CD8-positive, alpha-beta memory T cell (primary cell): ENCODE results near the gene TMEM220. TPM values are rescaled to one million over a fixed set of nuclear protein-coding genes. Genes with fewer than 3 reads are reported as not detected.
A peak's percentile ranks its signal among the peaks of the same experiment; 100 is the strongest.
"Not testable (repeated sequence)": the region's sequence is repeated elsewhere in the genome, so short reads cannot be mapped to it uniquely, and the experiment has no call there.

Experiments
- CTCF ChIA-PET: fragments of 350-600 bp; sonication (Branson Sonifier 250); formaldehyde crosslinking; loops from one replicate; lab custom pipeline; 2021; ENCODE audit warnings: antibody characterized with exemption; lab: Charles Lee
- POLR2A ChIA-PET: fragments of 350-600 bp; sonication (Branson Sonifier 250); formaldehyde crosslinking; loops from one replicate; lab custom pipeline; 2021; ENCODE audit warnings: antibody characterized with exemption; lab: Charles Lee
- DNase-seq, 5 donors: peaks; one replicate each; pipeline versions ENCODE4 v3.0.0 to v3.0.0-alpha.2; 2020 to 2022; ENCODE audit warnings: mixed read lengths in 1 of 5
- H3K27ac ChIP-seq: one replicate; pipeline ENCODE4 v1.7.0; 2013; ENCODE audit warnings: low read depth, mild to moderate bottlenecking, low read length, moderate library complexity
- H3K27me3 ChIP-seq: 2 replicates; pipeline ENCODE4 v1.7.0; 2013; ENCODE audit warnings: low read length, mild to moderate bottlenecking; ENCODE audit not compliant: insufficient read depth, poor library complexity, severe bottlenecking
- H3K36me3 ChIP-seq: 2 replicates; pipeline ENCODE4 v1.7.0; 2013; ENCODE audit warnings: mild to moderate bottlenecking, low read length, moderate library complexity; ENCODE audit not compliant: insufficient read depth
- H3K4me1 ChIP-seq: 2 replicates; pipeline ENCODE4 v1.7.0; 2013; ENCODE audit warnings: mild to moderate bottlenecking, low read length, moderate library complexity; ENCODE audit not compliant: insufficient read depth
- H3K4me3 ChIP-seq: 2 replicates; pipeline ENCODE4 v1.7.0; 2013; ENCODE audit warnings: mild to moderate bottlenecking, low read length
- H3K9me3 ChIP-seq: 2 replicates; pipeline ENCODE4 v1.7.0; 2013; ENCODE audit warnings: mild to moderate bottlenecking, low read length
- H3K27ac Mint-ChIP-seq, 8 donors: one replicate each; pipeline ENCODE4 v1.8.0; 2020 to 2021; ENCODE audit warnings: mixed read lengths in 8 of 8, mild to moderate bottlenecking in 6 of 8, inconsistent platforms in 3 of 8, moderate library complexity in 3 of 8
- H3K27me3 Mint-ChIP-seq, 2 donors: one replicate each; pipeline ENCODE4 v1.8.0; 2020 to 2021; ENCODE audit warnings: mixed read lengths in 2 of 2, mild to moderate bottlenecking in 1 of 2, moderate library complexity in 1 of 2
- H3K36me3 Mint-ChIP-seq, 3 donors: one replicate each; pipeline ENCODE4 v1.8.0; 2020 to 2021; ENCODE audit warnings: mixed read lengths in 3 of 3, inconsistent platforms in 1 of 3, mild to moderate bottlenecking in 1 of 3
- H3K4me1 Mint-ChIP-seq, 3 donors: one replicate each; pipeline ENCODE4 v1.8.0; 2020 to 2021; ENCODE audit warnings: mixed read lengths in 3 of 3, inconsistent platforms in 1 of 3, mild to moderate bottlenecking in 1 of 3
- H3K4me3 Mint-ChIP-seq, 7 donors: one replicate each; pipeline ENCODE4 v1.8.0; 2020 to 2021; ENCODE audit warnings: mixed read lengths in 7 of 7, mild to moderate bottlenecking in 6 of 7, moderate library complexity in 4 of 7, inconsistent platforms in 2 of 7
- H3K9me3 Mint-ChIP-seq, 5 donors: one replicate each; pipeline ENCODE4 v1.8.0; 2020 to 2022; ENCODE audit warnings: mixed read lengths in 5 of 5, mild to moderate bottlenecking in 3 of 5, moderate library complexity in 2 of 5, inconsistent platforms in 1 of 5
- polyA plus RNA-seq: library from polyadenylated mRNA; unstranded; fragments of 300-500 nt; fragmentation: Illumina TruSeq; gene quantifications from one replicate; pipeline ENCODE4 v1.2.3, GENCODE V29; 2021
- total RNA-seq, 2 experiments: library from RNA; stranded (reverse); gene quantifications; one replicate each; pipeline ENCODE4 v1.2.3, GENCODE V29; 2021

Gene TMEM220
- total and polyA plus RNA-seq, 3 experiments from 2014 or later = 0.55 to 1.4 (median 1.1) TPM

DNA sequence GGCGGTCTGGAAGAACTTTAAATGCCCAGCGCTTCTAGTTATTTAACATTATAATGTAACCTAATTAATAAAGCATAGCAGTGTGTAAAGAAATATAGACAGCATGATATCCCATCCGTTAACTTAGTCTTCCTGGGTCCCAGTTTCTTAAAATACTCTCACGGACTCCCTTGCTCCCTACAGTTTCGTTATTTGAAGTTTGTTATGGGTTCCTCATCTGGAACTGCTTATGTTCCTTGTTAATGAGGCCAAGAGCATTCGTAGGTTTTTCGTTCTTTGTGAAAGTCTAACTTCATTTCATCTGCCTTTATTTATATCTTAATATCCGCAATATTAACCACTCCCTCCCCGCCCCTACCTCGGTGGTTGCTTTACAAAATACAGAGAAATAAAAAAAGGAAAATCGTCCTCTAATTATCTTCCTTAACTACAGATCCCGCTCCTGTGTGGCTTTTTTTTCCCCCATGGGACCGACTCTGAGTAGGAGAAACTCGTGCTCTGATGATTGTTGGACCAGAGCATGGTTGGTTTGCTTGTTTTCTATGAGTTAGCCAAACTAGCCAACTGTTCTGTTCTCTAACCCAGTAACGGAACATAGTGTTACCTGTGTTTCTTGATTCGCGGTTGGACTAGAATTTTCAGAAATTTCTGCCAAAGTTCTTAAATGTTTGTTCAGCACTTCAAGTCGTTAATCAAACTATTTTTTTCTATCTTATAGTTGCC, 31.6 kb downstream of the TMEM220 start:
- Histone ChIP-seq H3K9me3 (no peaks in the 10 kb centered on the region), H3K27ac (peak overlapping the region; percentile 86), H3K36me3 (no peaks in the 10 kb centered on the region), H3K4me1 (peaks cover 51% of the 10 kb centered on the region), H3K4me3 (peak overlapping the region; percentile 75), H3K27me3 (no peaks in the 10 kb centered on the region)
- Mint-ChIP-seq H3K9me3 (no peaks in the 10 kb centered on the region), H3K27ac (peak overlapping the region; percentile 95 to 98 (median 96)), H3K4me3 (peak overlapping the region; percentile 85 to 99 (median 96)), H3K36me3 (peaks cover 0 to 45% (median 11%) of the 10 kb centered on the region in 3 donors), H3K4me1 (peaks cover 61 to 78% (median 78%) of the 10 kb centered on the region in 3 donors), H3K27me3 (no peaks in the 10 kb centered on the region)
- ChIA-PET POLR2A (no interaction called here), CTCF (no interaction called here)
- DNase-seq = peak in 1 of 5 donors; percentile 11

DNA sequence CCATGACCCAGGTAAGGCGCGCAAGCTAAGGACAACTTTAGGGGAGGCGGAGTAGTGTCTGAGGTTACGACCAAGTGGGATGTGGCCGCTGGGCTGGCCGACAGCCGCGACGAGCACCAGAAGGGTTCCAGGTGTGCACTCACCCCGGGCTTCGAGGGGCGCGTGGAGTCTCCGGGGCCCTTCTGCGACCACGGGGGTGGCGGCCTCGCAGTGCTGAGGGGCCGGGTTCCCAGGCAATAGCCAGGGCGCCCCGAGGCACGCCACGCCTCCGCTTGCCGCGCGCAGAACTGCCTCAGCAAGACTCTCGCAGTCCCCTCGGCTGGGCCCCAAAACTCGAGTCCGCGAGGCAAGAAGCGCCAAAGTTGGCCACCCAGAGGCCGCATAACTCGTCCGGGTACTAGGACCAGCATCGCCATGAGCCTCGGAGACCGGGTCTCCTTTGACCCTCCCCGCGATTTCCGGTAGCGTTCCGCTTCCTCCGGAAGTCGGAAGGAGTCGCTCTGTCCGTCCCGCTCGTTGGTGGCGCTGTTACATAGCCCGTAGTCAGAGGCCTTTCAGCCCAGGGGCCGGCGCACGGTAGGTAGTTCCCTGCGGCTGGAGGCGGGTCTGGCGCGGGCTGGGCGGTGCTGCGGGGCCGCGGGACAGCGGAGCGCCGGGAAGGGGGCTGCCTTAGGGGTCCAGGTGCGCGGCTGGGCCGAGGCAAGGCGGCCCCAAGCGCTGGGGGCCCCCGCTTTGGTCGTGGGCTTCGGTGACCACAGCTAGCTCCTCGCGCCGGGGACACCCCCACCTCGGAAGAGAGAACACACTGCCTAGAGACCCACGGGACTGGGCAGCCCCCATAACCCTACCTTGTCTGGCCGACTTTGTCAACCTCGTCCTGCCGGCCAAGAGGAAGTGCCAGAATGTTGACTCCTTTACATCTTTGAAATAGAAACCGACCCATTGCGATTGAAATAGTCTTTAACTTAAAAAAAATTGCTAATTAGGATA, 32.4 kb downstream of the TMEM220 start, which contains the start of the genes ADPRM and SCO1:
ADPRM (plus strand) TSS at position 503 of the 990 bp plus-strand sequence. CDS start 7,333 bp downstream, outside the sequence.
SCO1 (minus strand) TSS at position 442 of the 990 bp plus-strand sequence; CDS start at position 416, 26 bp downstream.
- Mint-ChIP-seq H3K27me3 (no peaks in the 10 kb centered on the region), H3K9me3 (no peaks in the 10 kb centered on the region), H3K4me3 (peak within 1 kb of the TSS; percentile 85 to 99 (median 96)), H3K4me1 (peaks cover 62 to 78% (median 77%) of the 10 kb centered on the region in 3 donors), H3K36me3 (peaks cover 0 to 52% (median 14%) of the 10 kb centered on the region in 3 donors), H3K27ac (peak within 1 kb of the TSS; percentile 95 to 98 (median 96))
- ChIA-PET CTCF (interaction anchor here (1.6 kb wide), 1 partner anchor 50 kb away, joined by 5 read pairs; no protein-coding TSS in a partner anchor), POLR2A (interaction anchor here (0.5 kb wide), 1 partner anchor 33 kb away, joined by 3 read pairs; no protein-coding TSS in a partner anchor)
- Histone ChIP-seq H3K27ac (peak within 1 kb of the TSS; percentile 86), H3K9me3 (no peaks in the 10 kb centered on the region), H3K4me1 (peaks cover 42% of the 10 kb centered on the region), H3K27me3 (no peaks in the 10 kb centered on the region), H3K36me3 (peaks cover 4% of the 10 kb centered on the region), H3K4me3 (peak within 1 kb of the TSS; percentile 75)
- DNase-seq = peak; percentile 83 to 93 (median 85)

DNA sequence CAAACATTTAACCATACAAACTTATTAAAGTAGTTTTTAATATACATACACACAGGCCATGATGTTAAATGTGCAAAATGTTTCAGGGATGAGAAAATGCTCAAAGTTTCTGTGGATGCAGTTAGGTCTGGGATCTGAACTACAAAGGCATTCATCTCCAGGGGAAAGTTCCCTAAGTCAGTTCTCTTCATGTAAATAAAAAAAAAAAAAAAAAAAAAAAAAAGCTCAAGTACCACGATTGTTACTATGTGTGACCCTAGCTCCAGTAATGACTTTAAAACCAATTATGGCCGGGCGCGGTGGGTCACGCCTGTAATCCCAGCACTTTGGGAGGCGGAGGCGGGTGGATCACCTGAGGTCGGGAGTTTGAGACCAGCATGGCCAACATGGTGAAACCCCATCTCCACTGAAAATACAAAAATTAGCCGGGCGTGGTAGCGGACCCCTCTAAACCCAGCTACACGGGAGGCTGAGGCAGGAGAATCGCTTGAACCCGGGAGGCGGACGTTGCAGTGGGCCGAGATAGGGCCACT, 33.9 kb downstream of the TMEM220 start:
- DNase-seq, H3K4me3 ChIP-seq, H3K9me3 Mint-ChIP-seq, H3K27me3 ChIP-seq, H3K27me3 Mint-ChIP-seq, H3K9me3 ChIP-seq, H3K27ac ChIP-seq: not testable (repeated sequence)
- H3K4me1 Mint-ChIP-seq = peaks cover 53 to 72% (median 71%) of the 10 kb centered on the region in 3 donors
- peaks cover 14% of the 10 kb centered on the region for H3K36me3 ChIP-seq
- peak overlapping the region; percentile 85 to 99 (median 96) for H3K4me3 Mint-ChIP-seq
- H3K36me3 Mint-ChIP-seq = peaks cover 0 to 58% (median 16%) of the 10 kb centered on the region in 3 donors
- peak overlapping the region in 6 of 8 donors; percentile 35 to 98 (median 90) for H3K27ac Mint-ChIP-seq
- H3K4me1 ChIP-seq = peaks cover 32% of the 10 kb centered on the region
- ChIA-PET CTCF (interaction anchor here (0.9 to 1.6 kb wide), 2 partner anchors 49 to 79 kb away, joined by 3 to 5 read pairs; no protein-coding TSS in a partner anchor), POLR2A (interaction anchor here (0.5 kb wide), 1 partner anchor 131 kb away, joined by 5 read pairs; no protein-coding TSS in a partner anchor)

DNA sequence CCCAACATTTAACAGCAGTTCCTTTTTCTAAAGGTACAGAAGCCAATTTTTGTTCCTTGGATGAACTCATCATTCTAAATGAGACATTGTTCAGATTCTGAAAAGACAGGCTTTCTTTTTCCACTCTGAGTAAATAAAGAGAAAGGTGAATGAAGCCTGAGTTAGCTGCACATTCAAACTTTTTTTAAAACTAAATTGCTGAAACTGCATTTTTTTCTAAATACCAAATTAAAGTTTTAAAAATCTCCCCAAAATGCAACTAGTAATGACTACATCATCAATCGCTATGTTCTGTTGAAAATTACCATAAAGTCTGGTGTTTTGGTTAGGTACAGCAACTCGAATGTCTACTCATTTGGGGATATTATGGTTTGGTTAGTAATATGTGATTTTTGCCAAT, 42.3 kb downstream of the TMEM220 start:
- no peak overlapping the region for H3K27ac Mint-ChIP-seq
- no peak overlapping the region for H3K4me3 ChIP-seq
- no peak for DNase-seq
- H3K9me3 Mint-ChIP-seq = no peaks in the 10 kb centered on the region
- peaks cover 50% of the 10 kb centered on the region for H3K36me3 ChIP-seq
- CTCF ChIA-PET = no interaction called here
- H3K27ac ChIP-seq = no peak overlapping the region
- H3K9me3 ChIP-seq = no peaks in the 10 kb centered on the region
- no peaks in the 10 kb centered on the region for H3K27me3 Mint-ChIP-seq
- POLR2A ChIA-PET = no interaction called here
- no peaks in the 10 kb centered on the region for H3K4me1 ChIP-seq
- peaks cover 11 to 82% (median 25%) of the 10 kb centered on the region in 3 donors for H3K36me3 Mint-ChIP-seq
- peaks cover 21 to 31% (median 28%) of the 10 kb centered on the region in 3 donors for H3K4me1 Mint-ChIP-seq
- H3K4me3 Mint-ChIP-seq = no peak overlapping the region
- H3K27me3 ChIP-seq = no peaks in the 10 kb centered on the region

DNA sequence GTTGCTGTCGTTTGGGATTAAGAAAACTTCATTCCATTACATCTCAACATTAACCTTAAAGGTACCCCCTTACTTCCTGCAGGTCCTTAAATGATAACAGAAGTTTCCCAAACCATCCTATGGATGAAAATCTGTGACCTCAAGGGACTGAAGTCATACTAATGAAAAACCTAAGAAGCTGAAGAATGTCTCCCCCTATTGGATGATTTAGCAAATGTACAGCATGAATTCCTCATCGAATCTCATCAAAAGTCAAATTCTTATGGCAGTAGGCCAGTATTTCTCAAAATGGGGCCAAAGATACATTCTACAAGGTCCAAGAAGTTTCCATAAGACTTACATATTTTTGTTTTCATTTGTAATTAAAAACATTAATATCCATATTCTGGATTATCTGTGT, 46.0 kb downstream of the TMEM220 start:
- H3K27ac Mint-ChIP-seq = peak overlapping the region in 1 of 8 donors; percentile 74
- Histone ChIP-seq H3K36me3 (peaks cover 59% of the 10 kb centered on the region), H3K4me3 (no peak overlapping the region), H3K4me1 (no peaks in the 10 kb centered on the region), H3K9me3 (no peaks in the 10 kb centered on the region), H3K27me3 (no peaks in the 10 kb centered on the region), H3K27ac (no peak overlapping the region)
- ChIA-PET CTCF (interaction anchor here (0.7 kb wide), 1 partner anchor 30 kb away, joined by 3 read pairs; no protein-coding TSS in a partner anchor), POLR2A (no interaction called here)
- H3K36me3 Mint-ChIP-seq = peaks cover 9 to 82% (median 20%) of the 10 kb centered on the region in 3 donors
- H3K9me3 Mint-ChIP-seq = no peaks in the 10 kb centered on the region
- peak in 1 of 5 donors; percentile 7 for DNase-seq
- H3K4me3 Mint-ChIP-seq = no peak overlapping the region
- peaks cover 0 to 8% (median 7%) of the 10 kb centered on the region in 3 donors for H3K4me1 Mint-ChIP-seq
- H3K27me3 Mint-ChIP-seq = no peaks in the 10 kb centered on the region

DNA sequence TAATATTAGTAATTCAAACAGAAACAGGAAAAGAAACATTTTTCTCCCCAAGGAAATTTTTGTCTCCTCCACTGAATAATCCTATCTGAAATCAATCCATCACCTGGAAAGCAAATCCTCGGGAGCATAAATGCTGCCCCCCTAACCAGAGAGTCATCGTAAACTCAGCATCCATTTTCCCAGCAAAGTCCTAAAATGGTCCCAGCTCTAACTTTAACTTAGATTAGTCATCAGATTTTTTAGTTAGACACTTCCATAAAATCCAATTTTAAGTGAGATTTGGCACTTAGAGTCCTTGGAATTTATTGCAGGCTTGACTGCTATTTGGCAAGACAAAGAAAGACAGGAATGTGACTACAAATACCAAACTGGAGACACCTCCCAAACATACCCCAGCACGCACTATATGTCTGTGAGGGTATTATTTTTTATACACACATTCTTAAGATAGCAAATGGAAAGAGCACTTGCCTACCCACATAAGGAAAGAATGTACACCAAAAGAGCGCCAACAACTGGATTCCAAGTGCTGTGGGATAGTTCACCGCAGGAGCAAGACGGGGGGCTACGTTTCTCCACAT, 47.9 kb downstream of the TMEM220 start:
- Histone ChIP-seq H3K9me3 (no peaks in the 10 kb centered on the region), H3K4me3 (no peak overlapping the region), H3K36me3 (peaks cover 51% of the 10 kb centered on the region), H3K4me1 (no peaks in the 10 kb centered on the region), H3K27me3 (no peaks in the 10 kb centered on the region), H3K27ac (no peak overlapping the region)
- Mint-ChIP-seq H3K9me3 (no peaks in the 10 kb centered on the region), H3K4me1 (peaks cover 0 to 3% (median 0%) of the 10 kb centered on the region in 3 donors), H3K27ac (no peak overlapping the region), H3K4me3 (no peak overlapping the region), H3K36me3 (peaks cover 9 to 88% (median 26%) of the 10 kb centered on the region in 3 donors), H3K27me3 (no peaks in the 10 kb centered on the region)
- no peak for DNase-seq
- CTCF ChIA-PET = no interaction called here
- POLR2A ChIA-PET = no interaction called here

DNA sequence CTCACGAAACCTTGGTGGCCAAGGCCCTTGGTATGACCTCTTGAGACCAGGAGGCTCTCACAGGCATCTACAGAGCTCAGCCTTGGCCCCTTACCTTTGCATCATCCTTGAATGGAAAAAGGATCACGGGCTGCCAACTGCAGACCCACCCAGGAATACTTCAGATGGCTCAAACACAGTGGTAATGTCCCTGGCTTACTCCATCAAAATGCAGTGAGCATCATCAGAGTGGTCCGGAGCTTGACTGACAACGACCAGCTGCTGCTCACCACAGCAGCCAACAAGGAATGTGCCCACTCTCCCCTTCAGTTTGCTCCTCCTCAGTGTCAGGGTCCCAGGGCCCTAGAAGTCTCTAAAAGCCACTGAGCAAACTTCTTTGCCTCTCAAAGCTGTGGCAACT, 55.1 kb downstream of the TMEM220 start:
- Histone ChIP-seq H3K4me3 (no peak overlapping the region), H3K36me3 (peaks cover 6% of the 10 kb centered on the region)

More for the DNA sequence above, 55.1 kb downstream of the TMEM220 start:
- ChIA-PET CTCF (interaction anchor here (2.2 kb wide), 1 partner anchor 28 kb away, joined by 8 read pairs; no protein-coding TSS in a partner anchor), POLR2A (no interaction called here)
- Mint-ChIP-seq H3K36me3 (peaks cover 0 to 66% (median 11%) of the 10 kb centered on the region in 3 donors), H3K27ac (no peak overlapping the region), H3K4me1 (no peaks in the 10 kb centered on the region), H3K4me3 (no peak overlapping the region), H3K27me3 (no peaks in the 10 kb centered on the region), H3K9me3 (no peaks in the 10 kb centered on the region)
- DNase-seq = no peak
- Histone ChIP-seq H3K27ac (no peak overlapping the region), H3K9me3 (no peaks in the 10 kb centered on the region), H3K27me3 (no peaks in the 10 kb centered on the region), H3K4me1 (no peaks in the 10 kb centered on the region)
